Endothelial cell of umbilical vein (primary cell): Measurements from ENCODE around the gene MICB. TPM values are rescaled to one million over a fixed set of nuclear protein-coding genes. Genes with fewer than 3 reads are reported as not detected.

Experiments
- BruUV-seq: library from RNA; stranded (reverse); fragments of 400-500 nt; replicated peaks from 2 replicates; lab custom pipeline; 2021; lab: Mats Ljungman, UMichigan
- CTCF ChIA-PET: fragments of 300-600, 350-600 bp; sonication (Branson Sonifier 250); formaldehyde crosslinking; loops from one replicate; lab custom pipeline; 2021; ENCODE audit warnings: antibody characterized with exemption, inconsistent platforms; lab: Charles Lee
- POLR2A ChIA-PET: fragments of 300-600, 350-600 bp; sonication (Branson Sonifier 250); formaldehyde crosslinking; loops from one replicate; lab custom pipeline; 2021; ENCODE audit warnings: antibody characterized with exemption, inconsistent platforms; lab: Charles Lee
- DNase-seq: peaks from one replicate; pipeline ENCODE4 v3.0.0-alpha.2; 2011; ENCODE audit warnings: low read depth, low spot score
- FAIRE-seq: peaks from 2 replicates; lab custom pipeline; 2011; peaks lifted over from hg19 to GRCh38; lab: Jason Lieb, UNC
- H2AFZ ChIP-seq: 2 replicates; pipeline ENCODE4 v1.6.0; 2012; ENCODE audit warnings: low read depth, low read length, control low read depth, inconsistent platforms
- H3K27ac ChIP-seq: 2 replicates; pipeline ENCODE4 v1.5.1; 2011; ENCODE audit warnings: low read depth, mild to moderate bottlenecking, control low read depth, low read length, moderate library complexity; ENCODE audit not compliant: insufficient read depth
- H3K27me3 ChIP-seq, 2 experiments: 2 replicates each; pipeline versions ENCODE4 v1.6.0 to v1.6.1; 2011; ENCODE audit warnings: low read length in 2 of 2, mixed read lengths in 1 of 2; ENCODE audit not compliant: control insufficient read depth in 2 of 2, insufficient read depth in 2 of 2
- H3K36me3 ChIP-seq, 2 experiments: 2 replicates in 1 of 2; 3 replicates in 1 of 2; pipeline ENCODE4 v1.5.1; 2011; ENCODE audit warnings: low read length in 2 of 2, mild to moderate bottlenecking in 1 of 2, moderate library complexity in 1 of 2; ENCODE audit not compliant: control insufficient read depth in 2 of 2, insufficient read depth in 2 of 2; ENCODE audit errors: extremely low read depth in 1 of 2
- H3K4me1 ChIP-seq: 3 replicates; pipeline ENCODE4 v1.5.1; 2011; ENCODE audit warnings: mild to moderate bottlenecking, low read length; ENCODE audit not compliant: control insufficient read depth, insufficient read depth; ENCODE audit errors: extremely low read depth
- H3K4me2 ChIP-seq: 2 replicates; pipeline ENCODE4 v1.6.1; 2011; ENCODE audit warnings: low read length, control low read depth, mixed read lengths; ENCODE audit not compliant: insufficient read depth
- H3K4me3 ChIP-seq, 3 experiments: fragments of 200-600 bp in 1 of 3; sonication (generic), shearing (Covaris generic) in 1 of 3; replicated peaks in 1 of 3; 2 replicates each; pipeline ENCODE4 v1.5.1; 2011 to 2016; ENCODE audit warnings: control low read depth in 3 of 3, low read length in 3 of 3, mild to moderate bottlenecking in 2 of 3, inconsistent platforms in 1 of 3, low read depth in 1 of 3, moderate library complexity in 1 of 3; ENCODE audit not compliant: insufficient read depth in 1 of 3
- H3K79me2 ChIP-seq: 2 replicates; pipeline ENCODE4 v1.6.0; 2012; ENCODE audit warnings: low read length, inconsistent platforms; ENCODE audit not compliant: control insufficient read depth, insufficient read depth
- H3K9ac ChIP-seq: replicated peaks from 2 replicates; pipeline ENCODE3; 2011; ENCODE audit warnings: low read length, control low read depth; ENCODE audit not compliant: insufficient read depth; ENCODE audit errors: extremely low read depth
- H3K9me1 ChIP-seq: replicated peaks from 3 replicates; pipeline ENCODE4 v1.6.0; 2011; ENCODE audit warnings: mild to moderate bottlenecking, low read length; ENCODE audit not compliant: control insufficient read depth, insufficient read depth; ENCODE audit errors: extremely low read depth
- H3K9me3 ChIP-seq: replicated peaks from 2 replicates; pipeline ENCODE4 v1.5.1; 2012; ENCODE audit warnings: low read length, inconsistent platforms; ENCODE audit not compliant: control insufficient read depth, insufficient read depth
- H4K20me1 ChIP-seq: replicated peaks from 2 replicates; pipeline ENCODE3; 2011; ENCODE audit warnings: mild to moderate bottlenecking, low read length; ENCODE audit not compliant: control insufficient read depth, insufficient read depth; ENCODE audit errors: extremely low read depth
- CTCF ChIP-seq, 2 donors: IDR thresholded peaks; 1 replicate in 1 of 2; 2 replicates in 1 of 2; pipeline ENCODE4 v1.5.1; 2011; ENCODE audit warnings: low read length in 2 of 2, mild to moderate bottlenecking in 2 of 2, moderate library complexity in 2 of 2, control low read depth in 1 of 2, inconsistent platforms in 1 of 2, low read depth in 1 of 2; ENCODE audit not compliant: insufficient read depth in 1 of 2; ENCODE audit errors: extremely low read depth in 1 of 2
- EZH2 ChIP-seq: IDR thresholded peaks from 2 replicates; pipeline ENCODE4 v1.6.1; 2012; ENCODE audit warnings: borderline replicate concordance, low read depth, mild to moderate bottlenecking, moderate library complexity, low read length, inconsistent platforms; ENCODE audit not compliant: severe bottlenecking
- FOS ChIP-seq: IDR thresholded peaks from 2 replicates; pipeline ENCODE4 v1.6.1; 2011; ENCODE audit warnings: mild to moderate bottlenecking, low read length, moderate library complexity, borderline replicate concordance; ENCODE audit not compliant: insufficient read depth
- GATA2 ChIP-seq: IDR thresholded peaks from 2 replicates; pipeline ENCODE4 v1.7.0; 2011; ENCODE audit warnings: low read depth, mild to moderate bottlenecking, moderate library complexity, mixed read lengths, low read length; ENCODE audit not compliant: insufficient read length, insufficient read depth
- MYC ChIP-seq: IDR thresholded peaks from one replicate; pipeline ENCODE4 v1.6.1; 2011; ENCODE audit warnings: mild to moderate bottlenecking, low read depth, low read length
- POLR2A ChIP-seq: IDR thresholded peaks from 2 replicates; pipeline ENCODE4 v1.6.1; 2012; ENCODE audit warnings: low read depth, mild to moderate bottlenecking, control low read depth, low read length
- POLR2AphosphoS5 ChIP-seq: IDR thresholded peaks from 2 replicates; pipeline ENCODE4 v1.6.1; 2012; ENCODE audit warnings: low read depth, mild to moderate bottlenecking, control low read depth, low read length, moderate library complexity; ENCODE audit not compliant: insufficient read depth
- dilution Hi-C: fragments of 300-500 bp; cut with MboI; formaldehyde crosslinking; loops from one replicate; pipeline ENCODE4 v1.15.0; 2019; ENCODE audit warnings: low sequenced_read_pairs; ENCODE audit not compliant: extremely low pct_ligation_motif_present
- intact Hi-C: fragments of 100-400 bp; cut with micrococcal nuclease; formaldehyde crosslinking; loops from one replicate; pipeline ENCODE4 v1.10.0; 2022
- polyA plus RNA-seq, 4 experiments: library from polyadenylated mRNA; depleted of rRNA in 3 of 4; stranded (reverse) in 3 of 4; unstranded in 1 of 4; fragments of >200 nt; gene quantifications; 2 replicates each; pipeline versions ENCODE4 v1.2.1 to v1.2.3, GENCODE V29; 2011 to 2012; ENCODE audit warnings: missing spikeins in 1 of 4
- total RNA-seq: library from RNA; stranded (reverse); gene quantifications from 2 replicates; pipeline ENCODE4 v1.2.3, GENCODE V29; 2021
- TF ChIP-seq, protein P1 (sequence below): IDR thresholded peaks from 2 replicates; pipeline ENCODE4 v1.6.1; 2011; ENCODE audit not compliant: insufficient read depth, insufficient read length

The MICB gene
- total and polyA plus RNA-seq, 2 donors (not counting 3 experiments of a cell fraction or from before 2014, with no cell fraction given) = 32.8 to 36.3 TPM

GRCh38 chr6:31546958-31547726 is 49.2 kb downstream of the MICB start, which contains the start of gene NFKBIL1:
Gene NFKBIL1, plus strand, starts transcription at chr6:31547608. Its CDS starts 87 bp downstream, at chr6:31547695.
- peaks cover 7% of the 10 kb centered on the region for H3K79me2 ChIP-seq
- H3K4me1 ChIP-seq = peaks cover 20% of the 10 kb centered on the region
- no peak for TF ChIP-seq FOS
- TF ChIP-seq, protein P1, sequence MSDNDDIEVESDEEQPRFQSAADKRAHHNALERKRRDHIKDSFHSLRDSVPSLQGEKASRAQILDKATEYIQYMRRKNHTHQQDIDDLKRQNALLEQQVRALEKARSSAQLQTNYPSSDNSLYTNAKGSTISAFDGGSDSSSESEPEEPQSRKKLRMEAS = no peak
- no peak for TF ChIP-seq MYC
- TF ChIP-seq POLR2A = peak; percentile 55
- peak; percentile 74 for TF ChIP-seq POLR2AphosphoS5
- no peak for TF ChIP-seq GATA2
- TF ChIP-seq CTCF (IDR thresholded peaks at IDR 0.05; ENCODE audit: extremely low read depth in 1 of 2, insufficient read depth in 1 of 2, low read depth in 1 of 2, low read length in 2 of 2) = no peak
- TF ChIP-seq EZH2 = no peak
- dilution Hi-C loops = no loop called here
- no peaks in the 10 kb centered on the region for H4K20me1 ChIP-seq
- POLR2A ChIA-PET = interaction anchor here (0.6 to 0.9 kb wide), 3 partner anchors 19 to 127 kb away, joined by 3 to 5 read pairs (median 5); no protein-coding TSS in a partner anchor
- H3K4me3 ChIP-seq = peak within 1 kb of the TSS; percentile 31 to 55 (median 34)
- FAIRE-seq (peak; percentile 92), DNase-seq (peak; percentile 94)
- peak within 1 kb of the TSS; percentile 87 for H3K27ac ChIP-seq
- peak within 1 kb of the TSS; percentile 96 for H3K9ac ChIP-seq
- CTCF ChIA-PET = interaction anchor here (0.9 to 31.0 kb wide), 12 partner anchors 9 to 570 kb away, joined by 3 to 1517 read pairs (median 3); partner anchors contain the start of genes GPANK1, LST1, LTB and NCR3
- H3K36me3 ChIP-seq = no peaks in the 10 kb centered on the region
- BruUV-seq = no TSS peak
- intact Hi-C loops = loop anchor here (1.0 to 10.0 kb wide), 13 partner anchors 13 to 406 kb away; partner anchors contain the start of genes BAG6, CLIC1, HSPA1B and MICA
- no peaks in the 10 kb centered on the region for H3K27me3 ChIP-seq
- H3K9me3 ChIP-seq = no peaks in the 10 kb centered on the region
- no peaks in the 10 kb centered on the region for H3K9me1 ChIP-seq
- peak within 1 kb of the TSS; percentile 87 for H3K4me2 ChIP-seq
- H2AFZ ChIP-seq = peak within 1 kb of the TSS; percentile 43
